GM18909 (cell line): ENCODE results near the gene ASB15.

Source experiments
- ATAC-seq: cut with Tn5 transposase; IDR thresholded peaks from one replicate; pipeline ENCODE4 v1.9.1; 2021; ENCODE audit warnings: mild to moderate bottlenecking; ENCODE audit not compliant: unreplicated experiment, poor library complexity

ASB15 gene

GRCh38 chr7:123588376-123588775 is 13.2 kb upstream of the ASB15 start:
- no peak for ATAC-seq

GRCh38 chr7:123594813-123595241 is 6.8 kb upstream of the ASB15 start:
- ATAC-seq: no peak

GRCh38 chr7:123598657-123599056 is 3.0 kb upstream of the ASB15 start:
- no peak for ATAC-seq

GRCh38 chr7:123599766-123600165 is 1.9 kb upstream of the ASB15 start:
- ATAC-seq: no peak

DNA sequence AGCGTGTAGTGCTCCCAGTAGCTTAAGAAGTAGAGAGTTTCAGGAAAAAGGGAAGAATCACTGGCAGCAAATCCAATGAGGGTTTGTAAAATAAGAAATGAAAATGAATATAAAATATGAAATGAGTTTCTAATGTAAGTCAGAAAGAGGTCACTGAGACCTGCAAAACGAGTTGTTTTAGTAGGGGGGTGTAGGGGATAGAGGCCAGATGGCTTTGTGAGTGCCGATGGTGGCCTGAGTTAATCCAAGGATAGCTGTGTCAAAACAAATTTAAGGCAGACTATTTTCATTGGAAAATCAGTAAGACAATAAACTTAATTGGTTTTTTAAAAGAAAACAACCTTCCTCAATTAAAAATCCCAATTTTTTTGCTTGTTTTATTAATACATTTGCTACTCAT is 745 bp upstream of the ASB15 start:
- no peak for ATAC-seq

DNA sequence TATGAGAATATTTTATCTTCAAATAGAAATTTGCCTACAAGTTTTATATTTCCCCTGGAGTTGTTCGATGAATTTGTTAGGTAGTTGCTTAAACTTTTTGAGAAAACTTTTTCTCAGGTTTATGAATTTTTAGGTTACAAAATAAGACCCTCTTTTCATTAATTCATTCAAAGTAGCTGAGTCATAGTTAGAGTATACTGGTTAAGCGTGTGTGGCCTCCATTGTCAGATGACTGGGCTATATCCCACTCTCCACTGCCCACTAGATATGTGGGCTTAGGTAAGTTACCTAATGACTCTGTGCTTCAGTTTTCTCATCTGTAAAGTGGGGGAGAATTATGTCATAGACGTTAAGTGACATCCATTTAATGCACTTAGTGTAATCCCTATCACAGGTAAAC is 1.0 kb downstream of the ASB15 start:
- no peak for ATAC-seq

GRCh38 chr7:123604739-123605138 is 3.1 kb downstream of the ASB15 start:
- no peak for ATAC-seq

DNA sequence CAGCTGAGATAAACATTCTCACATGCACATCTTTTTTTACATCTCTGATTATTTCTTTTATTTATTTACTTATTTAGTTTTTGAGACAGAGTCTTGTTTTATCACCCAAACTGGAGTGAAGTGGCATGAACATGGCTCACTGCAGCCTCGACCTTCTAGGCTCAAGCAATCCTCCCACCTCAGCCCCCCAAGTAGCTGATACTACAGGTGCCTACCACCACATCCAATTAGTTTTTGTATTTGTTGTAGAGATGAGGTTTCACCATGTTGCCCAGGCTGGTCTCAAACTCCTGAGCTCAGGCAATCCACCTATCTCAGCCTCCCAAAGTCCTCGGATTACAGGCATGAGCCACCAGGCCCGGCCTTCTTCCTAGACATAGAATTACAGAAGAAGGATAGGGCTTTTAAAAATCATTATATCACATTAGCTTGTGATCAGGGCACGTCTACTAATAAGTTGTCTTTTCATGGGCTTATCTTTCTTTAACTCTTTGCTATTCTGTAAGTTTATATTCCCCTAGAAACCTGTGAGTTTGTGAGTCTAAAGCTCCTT is 5.9 kb downstream of the ASB15 start:
- ATAC-seq: no peak

- no peak for ATAC-seq
These were observed 7.6 kb downstream of the ASB15 start for GRCh38 chr7:123608991-123609882.

DNA sequence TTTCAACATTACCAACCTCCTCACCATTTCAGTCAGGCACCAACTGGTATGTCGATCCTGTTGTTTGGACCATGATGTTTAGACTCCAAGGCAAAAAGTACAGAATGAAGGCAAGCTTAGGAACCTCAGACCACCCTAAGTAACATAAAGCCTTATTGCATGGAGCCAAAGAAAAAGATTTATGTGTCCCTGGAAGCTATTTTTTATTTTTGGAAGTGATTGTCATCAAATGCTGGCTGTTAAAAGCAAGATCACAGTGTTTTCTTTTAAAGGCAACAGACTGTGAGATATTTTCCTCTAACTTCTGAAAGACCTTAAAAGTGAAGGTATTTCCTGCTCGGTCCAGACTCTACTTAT is 8.2 kb downstream of the ASB15 start:
- no peak for ATAC-seq

GRCh38 chr7:123612024-123612423 is 10.4 kb downstream of the ASB15 start:
- ATAC-seq: no peak

DNA sequence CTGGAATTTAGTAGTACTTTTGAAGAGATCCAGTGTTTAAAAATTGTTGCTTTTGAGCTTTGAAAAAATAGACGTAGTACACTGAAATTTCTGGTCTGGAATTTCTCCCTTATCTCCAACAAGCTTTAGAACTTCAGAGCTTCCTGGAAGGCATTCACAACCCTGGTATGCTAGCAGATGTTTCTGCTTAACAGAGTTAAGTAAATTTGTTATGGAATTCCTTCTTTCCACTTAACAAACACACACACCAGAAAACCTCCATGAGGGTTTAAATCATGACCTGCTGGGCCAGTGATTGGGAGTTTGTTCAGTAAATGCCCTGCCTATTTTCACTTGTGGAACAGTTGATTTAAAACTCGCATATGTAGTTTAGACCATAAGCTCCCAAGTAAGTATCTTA is 13.7 kb downstream of the ASB15 start:
- no peak for ATAC-seq

- no peak for ATAC-seq
These were observed 14.6 kb downstream of the ASB15 start for GRCh38 chr7:123616223-123616622.

- no peak for ATAC-seq
These were observed 20.1 kb downstream of the ASB15 start for GRCh38 chr7:123621707-123622106.

GRCh38 chr7:123622660-123623386 is 21.2 kb downstream of the ASB15 start:
- ATAC-seq: no peak

GRCh38 chr7:123624527-123625183 is 23.0 kb downstream of the ASB15 start:
- peak; percentile 95 for ATAC-seq

GRCh38 chr7:123625254-123625653 is 23.6 kb downstream of the ASB15 start:
- no peak for ATAC-seq

GRCh38 chr7:123627851-123628250 is 26.2 kb downstream of the ASB15 start:
- ATAC-seq: no peak

- ATAC-seq: no peak
These were observed 27.2 kb downstream of the ASB15 start for GRCh38 chr7:123628829-123629228.

DNA sequence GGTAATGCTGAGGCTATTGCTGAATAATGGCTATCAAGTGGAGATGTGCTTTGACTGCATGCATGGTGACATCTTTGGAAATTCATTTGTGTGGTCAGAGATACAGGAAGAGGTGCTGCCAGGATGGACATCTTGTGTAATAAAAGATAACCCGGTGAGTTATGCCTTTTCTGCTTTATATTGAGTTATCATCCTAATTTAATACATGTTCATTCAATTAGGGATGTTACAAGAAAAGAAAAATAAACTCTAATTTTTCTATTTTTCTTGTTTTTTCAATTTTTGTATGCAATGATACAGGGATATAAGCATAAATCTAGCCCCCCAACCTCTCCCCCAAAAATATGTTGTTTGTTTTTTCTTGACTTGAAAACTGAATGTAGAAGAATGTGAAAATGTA is 27.7 kb downstream of the ASB15 start:
- no peak for ATAC-seq

GRCh38 chr7:123632808-123633207 is 31.2 kb downstream of the ASB15 start:
- ATAC-seq: no peak
